Measurements from ENCODE around the gene ZNF665.
"Not testable (repeated sequence)": the region's sequence is repeated elsewhere in the genome, so short reads cannot be mapped to it uniquely, and the experiment has no call there.

The ZNF665 gene

DNA sequence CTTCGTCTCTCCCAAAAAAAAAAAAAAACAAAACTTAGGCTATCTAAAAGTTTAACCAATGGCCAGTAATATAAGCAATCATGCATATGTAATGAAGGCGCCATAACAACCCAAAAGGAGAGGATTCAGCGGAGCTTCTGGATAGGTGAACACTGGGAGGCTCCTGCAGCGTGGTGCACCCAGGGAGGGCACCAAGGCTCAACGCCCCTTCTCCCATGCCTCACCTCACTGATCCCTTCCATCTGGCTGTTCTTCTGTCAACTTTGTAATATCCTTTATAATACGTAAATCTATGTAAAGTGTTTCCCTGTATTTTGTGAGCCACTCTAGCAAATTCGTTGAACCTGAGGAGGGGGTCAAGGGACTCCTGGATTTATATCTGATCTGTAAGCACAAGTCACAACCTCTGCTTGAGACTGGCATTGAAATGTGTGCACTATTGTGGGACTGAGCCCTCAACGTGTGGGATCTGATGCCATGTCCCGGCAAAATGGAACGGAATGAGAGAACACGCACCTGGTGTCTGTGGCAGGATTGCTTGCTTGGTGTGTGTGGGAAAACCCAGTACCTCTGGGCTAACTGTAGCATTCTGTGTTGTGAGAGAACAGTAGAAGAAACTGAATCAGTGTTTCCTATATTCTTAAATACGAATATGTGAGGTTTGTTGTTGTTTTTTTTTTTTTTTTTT, 521 bp upstream of the ZNF665 start:
- peaks cover 15% of the 10 kb centered on the region for H3K36me3 ChIP-seq (ENCODE audit: insufficient read depth, low read length)
- ATAC-seq (ENCODE audit: insufficient read depth, low read depth) (peak; percentile 21), DNase-seq (no peak)
- H3K4me3 ChIP-seq (ENCODE audit: low read depth in 1 of 2, low read length in 2 of 2): peak overlapping the region in 1 of 2 experiments; percentile 56; a peak in 2 of 4 replicates
- H4K20me1 ChIP-seq (ENCODE audit: insufficient read depth, low read length): no peaks in the 10 kb centered on the region
- H3K9me3 ChIP-seq (ENCODE audit: insufficient read depth, low read length, severe bottlenecking): no peaks in the 10 kb centered on the region
- no peaks in the 10 kb centered on the region for H3K27me3 ChIP-seq (ENCODE audit: insufficient read depth, low read length, poor library complexity)
- H2AFZ ChIP-seq (ENCODE audit: low read depth, low read length): peak overlapping the region; percentile 98
- H3K79me2 ChIP-seq (ENCODE audit: insufficient read depth, low read length): peaks cover 26% of the 10 kb centered on the region
- TF ChIP-seq, protein P1, sequence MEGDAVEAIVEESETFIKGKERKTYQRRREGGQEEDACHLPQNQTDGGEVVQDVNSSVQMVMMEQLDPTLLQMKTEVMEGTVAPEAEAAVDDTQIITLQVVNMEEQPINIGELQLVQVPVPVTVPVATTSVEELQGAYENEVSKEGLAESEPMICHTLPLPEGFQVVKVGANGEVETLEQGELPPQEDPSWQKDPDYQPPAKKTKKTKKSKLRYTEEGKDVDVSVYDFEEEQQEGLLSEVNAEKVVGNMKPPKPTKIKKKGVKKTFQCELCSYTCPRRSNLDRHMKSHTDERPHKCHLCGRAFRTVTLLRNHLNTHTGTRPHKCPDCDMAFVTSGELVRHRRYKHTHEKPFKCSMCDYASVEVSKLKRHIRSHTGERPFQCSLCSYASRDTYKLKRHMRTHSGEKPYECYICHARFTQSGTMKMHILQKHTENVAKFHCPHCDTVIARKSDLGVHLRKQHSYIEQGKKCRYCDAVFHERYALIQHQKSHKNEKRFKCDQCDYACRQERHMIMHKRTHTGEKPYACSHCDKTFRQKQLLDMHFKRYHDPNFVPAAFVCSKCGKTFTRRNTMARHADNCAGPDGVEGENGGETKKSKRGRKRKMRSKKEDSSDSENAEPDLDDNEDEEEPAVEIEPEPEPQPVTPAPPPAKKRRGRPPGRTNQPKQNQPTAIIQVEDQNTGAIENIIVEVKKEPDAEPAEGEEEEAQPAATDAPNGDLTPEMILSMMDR (IDR thresholded peaks at IDR 0.05; ENCODE audit: borderline replicate concordance, extremely low read depth, low read length, poor library complexity, severe bottlenecking): no peak
- no peak for TF ChIP-seq EZH2 (IDR thresholded peaks at IDR 0.05; ENCODE audit: borderline replicate concordance, low read depth, low read length, severe bottlenecking)
- H3K4me2 ChIP-seq (ENCODE audit: insufficient read depth, low read length): peak overlapping the region; percentile 84
- peaks cover 43% of the 10 kb centered on the region for H3K4me1 ChIP-seq (ENCODE audit: insufficient read depth, low read length)
- peak overlapping the region; percentile 80 for H3K9ac ChIP-seq (ENCODE audit: low read depth, low read length)
- peak overlapping the region; percentile 67 for H3K27ac ChIP-seq (ENCODE audit: low read length)

DNA sequence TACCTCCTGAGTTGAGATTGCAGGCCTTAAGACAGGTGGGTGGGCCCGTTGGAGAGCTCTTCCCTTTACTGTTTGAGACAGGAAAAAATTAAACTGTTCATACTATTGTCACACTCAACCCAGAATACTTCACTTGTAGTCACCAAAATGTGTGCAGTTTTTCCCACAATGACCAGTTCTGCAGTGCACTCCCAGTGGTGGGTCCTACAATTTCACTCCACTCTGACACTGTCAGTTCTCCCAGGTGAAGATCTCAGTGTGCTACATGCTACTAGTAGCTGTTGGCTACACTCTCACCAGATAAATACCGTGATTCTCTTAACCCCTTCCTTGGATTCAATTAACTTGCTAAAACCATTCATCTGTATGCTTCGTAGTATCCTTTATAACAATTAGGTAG, 2.9 kb downstream of the ZNF665 start:
- H3K4me1 ChIP-seq (ENCODE audit: insufficient read depth, low read length): peaks cover 19% of the 10 kb centered on the region
- H3K4me3 ChIP-seq (ENCODE audit: low read depth in 1 of 2, low read length in 2 of 2): no peak overlapping the region
- H3K79me2 ChIP-seq (ENCODE audit: insufficient read depth, low read length): peaks cover 18% of the 10 kb centered on the region
- ATAC-seq (ENCODE audit: insufficient read depth, low read depth): no peak
- no peaks in the 10 kb centered on the region for H3K27me3 ChIP-seq (ENCODE audit: insufficient read depth, low read length, poor library complexity)
- TF ChIP-seq, protein P1 (IDR thresholded peaks at IDR 0.05; ENCODE audit: borderline replicate concordance, extremely low read depth, low read length, poor library complexity, severe bottlenecking): peak; percentile 21
- no peak for TF ChIP-seq EZH2 (IDR thresholded peaks at IDR 0.05; ENCODE audit: borderline replicate concordance, low read depth, low read length, severe bottlenecking)
- no peak for DNase-seq
- H3K27ac ChIP-seq (ENCODE audit: low read length): no peak overlapping the region
- H3K4me2 ChIP-seq (ENCODE audit: insufficient read depth, low read length): no peak overlapping the region
- H3K36me3 ChIP-seq (ENCODE audit: insufficient read depth, low read length): peaks cover 15% of the 10 kb centered on the region
- no peaks in the 10 kb centered on the region for H3K9me3 ChIP-seq (ENCODE audit: insufficient read depth, low read length, severe bottlenecking)
- no peak overlapping the region for H2AFZ ChIP-seq (ENCODE audit: low read depth, low read length)
- H3K9ac ChIP-seq (ENCODE audit: low read depth, low read length): no peak overlapping the region
- H4K20me1 ChIP-seq (ENCODE audit: insufficient read depth, low read length): no peaks in the 10 kb centered on the region

DNA sequence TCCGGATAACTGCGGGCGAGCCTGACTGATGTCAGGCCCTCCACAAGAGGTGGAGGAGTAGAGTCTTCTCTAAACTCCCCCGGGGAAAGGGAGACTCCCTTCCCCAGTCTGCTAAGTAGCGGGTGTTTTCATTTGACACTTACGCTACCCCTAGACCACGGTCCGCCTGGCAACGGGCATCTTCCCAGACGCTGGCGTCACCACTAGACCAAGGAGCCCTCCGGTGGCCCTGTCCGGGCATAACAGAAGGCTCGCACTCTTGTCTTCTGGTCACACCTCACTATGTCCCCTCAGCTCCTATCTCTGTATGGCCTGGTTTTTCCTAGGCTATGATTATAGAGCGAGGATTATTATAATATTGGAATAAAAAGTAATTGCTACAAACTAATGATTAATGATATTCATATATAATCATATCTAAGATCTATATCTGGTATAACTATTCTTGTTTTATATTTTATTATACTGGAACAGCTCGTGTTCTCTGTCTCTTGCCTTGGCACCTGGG, 3.4 kb downstream of the ZNF665 start:
- not testable (repeated sequence) for H3K27ac ChIP-seq (ENCODE audit: low read length)
- H3K4me1 ChIP-seq (ENCODE audit: insufficient read depth, low read length): peaks cover 16% of the 10 kb centered on the region
- DNase-seq: peak; percentile 30

DNA sequence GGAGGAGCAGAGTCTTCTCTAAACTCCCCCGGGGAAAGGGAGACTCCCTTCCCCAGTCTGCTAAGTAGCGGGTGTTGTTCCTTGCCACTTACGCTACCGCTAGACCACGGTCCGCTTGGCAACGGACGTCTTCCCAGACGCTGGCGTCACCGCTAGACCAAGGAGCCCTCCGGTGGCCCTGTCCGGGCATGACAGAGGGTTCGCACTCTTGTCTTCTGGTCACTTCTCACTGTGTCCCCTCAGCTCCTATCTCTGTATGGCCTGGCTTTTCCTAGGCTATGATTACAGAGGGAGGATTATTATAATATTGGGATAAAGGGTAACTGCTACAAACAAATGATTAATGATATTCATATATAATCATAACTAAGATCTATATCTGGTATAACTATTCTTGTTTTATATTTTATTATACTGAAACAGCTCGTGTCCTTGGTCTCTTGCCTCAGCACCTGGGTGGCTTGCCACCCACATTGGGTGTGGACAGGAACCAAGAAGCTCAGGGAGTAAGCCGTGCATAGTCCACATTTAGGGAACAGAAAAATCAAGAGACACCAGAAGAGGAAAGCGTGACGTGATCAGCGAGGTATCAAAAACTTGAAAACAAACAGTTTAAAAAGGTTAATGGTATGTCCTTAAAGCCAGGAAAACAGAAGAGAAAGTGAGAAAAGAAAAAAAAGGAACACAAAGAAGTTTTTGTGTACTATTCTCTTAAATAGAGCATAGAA, 7.8 kb downstream of the ZNF665 start:
- not testable (repeated sequence) for H3K4me1 ChIP-seq (ENCODE audit: insufficient read depth, low read length); H3K79me2 ChIP-seq (ENCODE audit: insufficient read depth, low read length); H3K27ac ChIP-seq (ENCODE audit: low read length); H4K20me1 ChIP-seq (ENCODE audit: insufficient read depth, low read length); DNase-seq; ATAC-seq (ENCODE audit: insufficient read depth, low read depth); H3K4me2 ChIP-seq (ENCODE audit: insufficient read depth, low read length); H3K9ac ChIP-seq (ENCODE audit: low read depth, low read length); H3K9me3 ChIP-seq (ENCODE audit: insufficient read depth, low read length, severe bottlenecking); H2AFZ ChIP-seq (ENCODE audit: low read depth, low read length); H3K4me3 ChIP-seq (ENCODE audit: low read depth in 1 of 2, low read length in 2 of 2); H3K27me3 ChIP-seq (ENCODE audit: insufficient read depth, low read length, poor library complexity)
- TF ChIP-seq, protein P1 (IDR thresholded peaks at IDR 0.05; ENCODE audit: borderline replicate concordance, extremely low read depth, low read length, poor library complexity, severe bottlenecking): peak; percentile 20
- peaks cover 33% of the 10 kb centered on the region for H3K36me3 ChIP-seq (ENCODE audit: insufficient read depth, low read length)

More for the DNA sequence above, 3.4 kb downstream of the ZNF665 start:
- H2AFZ ChIP-seq (ENCODE audit: low read depth, low read length); H3K4me2 ChIP-seq (ENCODE audit: insufficient read depth, low read length); H3K27me3 ChIP-seq (ENCODE audit: insufficient read depth, low read length, poor library complexity); H3K9me3 ChIP-seq (ENCODE audit: insufficient read depth, low read length, severe bottlenecking); H3K4me3 ChIP-seq (ENCODE audit: low read depth in 1 of 2, low read length in 2 of 2); ATAC-seq (ENCODE audit: insufficient read depth, low read depth); H4K20me1 ChIP-seq (ENCODE audit: insufficient read depth, low read length); H3K9ac ChIP-seq (ENCODE audit: low read depth, low read length): not testable (repeated sequence)
- H3K79me2 ChIP-seq (ENCODE audit: insufficient read depth, low read length): peaks cover 18% of the 10 kb centered on the region
- peaks cover 15% of the 10 kb centered on the region for H3K36me3 ChIP-seq (ENCODE audit: insufficient read depth, low read length)

Measured in DND-41 (cell line).